ENCODE data around the gene STXBP6. TPM values are rescaled to one million over a fixed set of nuclear protein-coding genes. Genes with fewer than 3 reads are reported as not detected.

STXBP6 gene
- total RNA-seq, 1 donor: 0.27 TPM

- no peak overlapping the region for H3K4me3 ChIP-seq (ENCODE audit: low read depth, low read length)
- DNase-seq (ENCODE audit: low read depth): no peak
- TF ChIP-seq CTCF (IDR thresholded peaks at IDR 0.05; ENCODE audit: insufficient read depth, low read length): no peak
Observed at GRCh38 chr14:25090256-25090655, 40.3 kb upstream of the STXBP6 start.

GRCh38 chr14:25089496-25089895 is 39.5 kb upstream of the STXBP6 start:
- TF ChIP-seq CTCF (IDR thresholded peaks at IDR 0.05; ENCODE audit: insufficient read depth, low read length): no peak
- no peak overlapping the region for H3K4me3 ChIP-seq (ENCODE audit: low read depth, low read length)
- DNase-seq (ENCODE audit: low read depth): no peak

GRCh38 chr14:25086821-25087396 is 37.0 kb upstream of the STXBP6 start:
- TF ChIP-seq CTCF (IDR thresholded peaks at IDR 0.05; ENCODE audit: insufficient read depth, low read length): no peak
- H3K4me3 ChIP-seq (ENCODE audit: low read depth, low read length): no peak overlapping the region
- DNase-seq (ENCODE audit: low read depth): no peak

- H3K4me3 ChIP-seq (ENCODE audit: low read depth, low read length): no peak overlapping the region
- DNase-seq (ENCODE audit: low read depth): no peak
- TF ChIP-seq CTCF (IDR thresholded peaks at IDR 0.05; ENCODE audit: insufficient read depth, low read length): no peak
Observed at GRCh38 chr14:25086081-25086480, 36.1 kb upstream of the STXBP6 start.

- TF ChIP-seq CTCF (IDR thresholded peaks at IDR 0.05; ENCODE audit: insufficient read depth, low read length): no peak
- no peak for DNase-seq (ENCODE audit: low read depth)
- no peak overlapping the region for H3K4me3 ChIP-seq (ENCODE audit: low read depth, low read length)
Observed at GRCh38 chr14:25080682-25081081, 30.7 kb upstream of the STXBP6 start.

- DNase-seq (ENCODE audit: low read depth): no peak
Observed at GRCh38 chr14:25079311-25079710, 29.4 kb upstream of the STXBP6 start.

More at GRCh38 chr14:25079311-25079710, 29.4 kb upstream of the STXBP6 start:
- TF ChIP-seq CTCF (IDR thresholded peaks at IDR 0.05; ENCODE audit: insufficient read depth, low read length): no peak
- no peak overlapping the region for H3K4me3 ChIP-seq (ENCODE audit: low read depth, low read length)
